Hepatocyte (in vitro differentiated cells): Measurements from ENCODE around the gene MAGEA11. TPM values are rescaled to one million over a fixed set of nuclear protein-coding genes. Genes with fewer than 3 reads are reported as not detected.
"Not testable (repeated sequence)": the region's sequence is repeated elsewhere in the genome, so short reads cannot be mapped to it uniquely, and the experiment has no call there.

ENCODE experiments used
- DNase-seq: peaks from one replicate; pipeline ENCODE4 v3.0.0-alpha.2; 2016; ENCODE audit warnings: low spot score
- H2AFZ ChIP-seq: fragments of 200-600 bp; sonication (generic); 2 replicates; pipeline ENCODE4 v1.6.0; 2016; ENCODE audit warnings: antibody characterized with exemption, mild to moderate bottlenecking
- H3K27ac ChIP-seq: fragments of 200-600 bp; sonication (generic); 2 replicates; pipeline ENCODE4 v1.5.1; 2016; ENCODE audit warnings: mild to moderate bottlenecking
- H3K27me3 ChIP-seq: fragments of 200-600 bp; sonication (generic); 2 replicates; pipeline ENCODE4 v1.6.1; 2016
- H3K36me3 ChIP-seq: fragments of 200-600 bp; sonication (generic); replicated peaks from 2 replicates; pipeline ENCODE4 v1.5.1; 2016; ENCODE audit warnings: low read depth; ENCODE audit not compliant: insufficient read depth
- H3K4me1 ChIP-seq: fragments of 200-600 bp; sonication (generic); 2 replicates; pipeline ENCODE4 v1.5.1; 2016; ENCODE audit warnings: mild to moderate bottlenecking, moderate library complexity; ENCODE audit not compliant: insufficient read depth
- H3K4me2 ChIP-seq: fragments of 200-600 bp; sonication (generic); 2 replicates; pipeline ENCODE4 v1.6.0; 2016
- H3K4me3 ChIP-seq: fragments of 200-600 bp; sonication (generic); 2 replicates; pipeline ENCODE4 v1.5.1; 2016; ENCODE audit warnings: mild to moderate bottlenecking
- H3K79me2 ChIP-seq: fragments of 200-600 bp; sonication (generic); 2 replicates; pipeline ENCODE4 v1.6.0; 2017; ENCODE audit warnings: mild to moderate bottlenecking
- H3K9me2 ChIP-seq: fragments of 200-600 bp; sonication (generic); replicated peaks from 2 replicates; pipeline ENCODE4 v1.6.0; 2017; ENCODE audit warnings: mild to moderate bottlenecking; ENCODE audit not compliant: insufficient read depth
- H3K9me3 ChIP-seq: fragments of 200-600 bp; sonication (generic); 2 replicates; pipeline ENCODE4 v1.5.1; 2016; ENCODE audit warnings: low read depth, mild to moderate bottlenecking
- H4K20me1 ChIP-seq: fragments of 200-600 bp; sonication (generic); 2 replicates; pipeline ENCODE4 v1.6.0; 2016; ENCODE audit warnings: mild to moderate bottlenecking; ENCODE audit not compliant: insufficient read depth, poor library complexity, severe bottlenecking
- EZH2 ChIP-seq: fragments of 200-600 bp; sonication (generic); IDR thresholded peaks from 2 replicates; pipeline ENCODE4 v1.6.1; 2016; ENCODE audit warnings: antibody characterized with exemption, mild to moderate bottlenecking, borderline replicate concordance
- EZH2phosphoT487 ChIP-seq: fragments of 200-600 bp; sonication (generic); IDR thresholded peaks from one replicate; pipeline ENCODE4 v1.6.1; 2018; ENCODE audit warnings: antibody characterized with exemption, mild to moderate bottlenecking, low read depth, moderate library complexity; ENCODE audit not compliant: unreplicated experiment, severe bottlenecking
- WGBS: methylation state at CpG from one replicate; pipeline ENCODE4 v1.1.6; 2016; ENCODE audit warnings: low lambda C conversion rate; ENCODE audit errors: missing lambda C conversion rate; 5-methylcytosine and 5-hydroxymethylcytosine counted together
- polyA plus RNA-seq: library from polyadenylated mRNA; unstranded; fragments of >200 nt; fragmentation: Nextera tagmentation; extraction: Ambion mirVana; gene quantifications from 2 replicates; pipeline ENCODE4 v1.2.1, GENCODE V29; 2016
- small RNA-seq: library from RNA; depleted of rRNA; stranded (forward); fragments of <200 nt; gene quantifications from one replicate; pipeline ENCODE3, GENCODE V24; 2014
- total RNA-seq: library from RNA; depleted of rRNA; stranded (reverse); fragments of >200 nt; gene quantifications from 2 replicates; pipeline ENCODE4 v1.2.3, GENCODE V29; 2014
- TF ChIP-seq, protein P1 (sequence below): fragments of 200-600 bp; sonication (generic); IDR thresholded peaks from 2 replicates; pipeline ENCODE4 v1.5.1; 2016; ENCODE audit warnings: antibody characterized with exemption, mild to moderate bottlenecking; ENCODE audit not compliant: poor library complexity

Gene MAGEA11
- total and polyA plus RNA-seq, 2 experiments from 2014 or later, result not detected

DNA sequence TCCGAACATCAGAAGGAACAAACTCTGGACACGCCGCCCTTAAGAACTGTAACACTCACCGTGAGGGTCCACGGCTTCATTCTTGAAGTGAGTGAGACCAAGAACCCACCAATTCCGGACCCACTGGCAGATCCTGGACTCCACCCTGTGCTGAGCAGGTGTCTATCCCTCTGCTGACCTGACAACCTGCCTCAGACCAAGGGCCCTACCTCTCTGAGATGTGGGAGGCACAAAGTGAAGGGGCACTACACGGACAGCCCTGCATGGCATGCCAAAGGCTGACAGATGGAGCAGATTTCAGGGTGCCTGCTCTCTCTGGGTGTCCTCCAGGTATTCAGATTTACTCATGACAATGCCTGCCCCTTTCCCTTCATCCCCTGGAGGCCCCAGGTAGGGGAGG, 48.0 kb downstream of the MAGEA11 start:
- Histone ChIP-seq H3K4me1 (no peaks in the 10 kb centered on the region), H2AFZ (no peak overlapping the region), H3K27me3 (no peaks in the 10 kb centered on the region), H3K27ac (no peak overlapping the region), H3K4me2 (no peak overlapping the region), H3K9me2 (no peaks in the 10 kb centered on the region), H3K79me2 (no peaks in the 10 kb centered on the region), H3K9me3 (no peaks in the 10 kb centered on the region), H4K20me1 (no peaks in the 10 kb centered on the region), H3K36me3 (no peaks in the 10 kb centered on the region), H3K4me3 (no peak overlapping the region)
- WGBS, result 84% methylated on average over 7 of the region's 7 CpGs
- no peak for TF ChIP-seq EZH2phosphoT487
- no peak for TF ChIP-seq EZH2
- no peak for DNase-seq

DNA sequence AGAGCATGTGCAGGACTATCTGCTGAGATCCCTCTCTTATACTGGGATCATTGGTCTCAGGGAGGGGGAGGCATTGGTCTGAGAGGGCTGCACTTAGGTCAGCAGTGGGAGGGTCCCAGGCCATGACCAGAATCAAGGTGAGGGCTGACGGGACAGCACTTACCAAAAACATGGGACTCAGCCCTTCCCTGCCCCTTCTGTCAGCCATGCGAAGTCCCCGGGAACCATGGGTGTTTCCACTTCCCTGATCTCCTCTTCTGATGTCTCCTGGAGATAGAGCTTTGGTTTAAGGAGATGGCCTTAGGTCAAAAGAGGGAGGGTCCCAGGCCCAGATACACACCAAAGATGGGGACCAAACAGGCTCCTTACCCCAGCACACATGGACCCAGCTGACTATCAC, 49.1 kb downstream of the MAGEA11 start:
- 92% methylated on average over 3 of the region's 3 CpGs for WGBS
- Histone ChIP-seq H3K79me2 (no peaks in the 10 kb centered on the region), H3K9me2 (no peaks in the 10 kb centered on the region), H3K4me1 (no peaks in the 10 kb centered on the region), H4K20me1 (no peaks in the 10 kb centered on the region), H3K4me2 (no peak overlapping the region), H3K9me3 (no peaks in the 10 kb centered on the region), H2AFZ (no peak overlapping the region), H3K27me3 (no peaks in the 10 kb centered on the region), H3K36me3 (no peaks in the 10 kb centered on the region), H3K4me3 (no peak overlapping the region), H3K27ac (no peak overlapping the region)
- TF ChIP-seq EZH2, result no peak
- TF ChIP-seq, protein P1, sequence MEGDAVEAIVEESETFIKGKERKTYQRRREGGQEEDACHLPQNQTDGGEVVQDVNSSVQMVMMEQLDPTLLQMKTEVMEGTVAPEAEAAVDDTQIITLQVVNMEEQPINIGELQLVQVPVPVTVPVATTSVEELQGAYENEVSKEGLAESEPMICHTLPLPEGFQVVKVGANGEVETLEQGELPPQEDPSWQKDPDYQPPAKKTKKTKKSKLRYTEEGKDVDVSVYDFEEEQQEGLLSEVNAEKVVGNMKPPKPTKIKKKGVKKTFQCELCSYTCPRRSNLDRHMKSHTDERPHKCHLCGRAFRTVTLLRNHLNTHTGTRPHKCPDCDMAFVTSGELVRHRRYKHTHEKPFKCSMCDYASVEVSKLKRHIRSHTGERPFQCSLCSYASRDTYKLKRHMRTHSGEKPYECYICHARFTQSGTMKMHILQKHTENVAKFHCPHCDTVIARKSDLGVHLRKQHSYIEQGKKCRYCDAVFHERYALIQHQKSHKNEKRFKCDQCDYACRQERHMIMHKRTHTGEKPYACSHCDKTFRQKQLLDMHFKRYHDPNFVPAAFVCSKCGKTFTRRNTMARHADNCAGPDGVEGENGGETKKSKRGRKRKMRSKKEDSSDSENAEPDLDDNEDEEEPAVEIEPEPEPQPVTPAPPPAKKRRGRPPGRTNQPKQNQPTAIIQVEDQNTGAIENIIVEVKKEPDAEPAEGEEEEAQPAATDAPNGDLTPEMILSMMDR, result no peak
- no peak for TF ChIP-seq EZH2phosphoT487
- no peak for DNase-seq

- not testable (repeated sequence) for H3K4me2 ChIP-seq, H3K4me1 ChIP-seq, H3K79me2 ChIP-seq, H3K36me3 ChIP-seq, H3K4me3 ChIP-seq, H3K27ac ChIP-seq, H4K20me1 ChIP-seq, H3K9me3 ChIP-seq, H3K9me2 ChIP-seq, DNase-seq, H3K27me3 ChIP-seq, H2AFZ ChIP-seq
- 93% methylated on average over 16 of the region's 22 CpGs for WGBS
Observed at GRCh38 chrX:149761858-149762674, 50.2 kb downstream of the MAGEA11 start.

DNA sequence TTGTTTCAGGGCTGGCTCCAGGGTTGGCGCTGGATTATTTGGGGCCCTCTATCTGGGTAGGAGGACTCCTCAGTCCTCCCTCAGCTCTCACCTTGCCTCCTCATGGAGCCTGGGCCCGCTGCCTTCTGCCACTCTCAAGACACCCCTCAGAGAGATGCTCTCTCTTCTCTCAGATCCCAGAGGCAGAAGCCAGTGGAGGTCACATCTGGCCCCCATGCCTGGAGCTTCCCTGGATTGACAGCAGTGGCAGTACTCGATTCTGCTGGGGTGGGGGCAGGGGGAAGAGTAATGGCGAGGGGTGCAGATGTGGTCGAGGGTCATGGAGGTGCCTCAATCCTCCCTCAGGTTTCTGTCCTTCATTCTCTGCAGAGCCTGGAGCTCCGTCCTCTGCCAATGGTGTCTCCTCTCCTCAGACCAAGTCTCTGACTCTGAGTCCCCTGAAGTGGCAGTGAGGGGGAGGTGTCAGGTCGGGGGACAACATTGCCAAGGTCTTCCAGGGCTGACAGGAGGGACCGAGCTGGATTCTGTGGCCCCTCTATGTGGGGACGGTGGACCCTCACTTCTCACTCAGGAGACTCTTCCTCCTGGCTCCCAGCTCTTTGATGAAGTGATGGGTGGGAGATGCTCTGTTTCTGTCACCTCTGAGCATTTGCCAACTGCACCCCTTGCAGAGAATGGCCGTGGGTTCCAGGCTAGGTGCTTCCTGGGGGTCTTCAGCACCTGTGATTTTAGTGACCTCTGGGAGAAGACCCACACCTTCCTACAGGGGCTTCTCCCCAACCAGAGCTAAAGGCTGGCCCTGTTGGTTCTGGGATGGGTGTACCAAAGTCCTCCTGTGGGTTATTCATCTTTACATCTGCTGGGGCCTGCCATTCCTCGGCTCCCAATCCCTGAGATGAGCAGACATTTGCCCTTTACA, 51.1 kb downstream of the MAGEA11 start:
- Histone ChIP-seq H4K20me1 (no peaks in the 10 kb centered on the region), H3K9me2 (no peaks in the 10 kb centered on the region), H3K79me2 (no peaks in the 10 kb centered on the region), H3K4me3 (no peak overlapping the region), H3K4me1 (no peaks in the 10 kb centered on the region), H3K27ac (no peak overlapping the region), H3K4me2 (no peak overlapping the region), H2AFZ (no peak overlapping the region), H3K9me3 (no peaks in the 10 kb centered on the region), H3K36me3 (no peaks in the 10 kb centered on the region), H3K27me3 (no peaks in the 10 kb centered on the region)
- no peak for DNase-seq
- 65% methylated on average over 10 of the region's 11 CpGs for WGBS
- TF ChIP-seq, protein P1, result no peak
- TF ChIP-seq EZH2phosphoT487 (no peak), EZH2 (no peak)

Small RNA genes lying within 50 kb of the gene (small RNA-seq; reads per million reads assigned to genes)
- gene AC244098.1 (not detected), gene AC244098.2 (not detected), gene AC244098.3 (not detected)

Other genes with a start within 250 kb of the MAGEA11 start
- 25.4 and 30.6 TPM in 2 replicates for gene IDS, start 206.8 kb upstream of the MAGEA11 start, total RNA-seq
- 33.7 and 42.7 TPM in 2 replicates for gene IDS, start 206.8 kb upstream of the MAGEA11 start, polyA plus RNA-seq
- gene EOLA1, start 171.0 kb upstream of the MAGEA11 start, total RNA-seq, result 13.4 and 19.6 TPM in 2 replicates
- gene EOLA1, start 171.0 kb upstream of the MAGEA11 start, polyA plus RNA-seq, result 9.1 and 14.6 TPM in 2 replicates
- gene HSFX3, start 162.1 kb upstream of the MAGEA11 start, total RNA-seq, result not detected in 2 replicates
- gene HSFX3, start 162.1 kb upstream of the MAGEA11 start, polyA plus RNA-seq, result not detected in 2 replicates
- 0.33 TPM in 1 of 2 replicates, not detected in the other for gene MAGEA9B, start 124.6 kb upstream of the MAGEA11 start, total RNA-seq
- gene MAGEA9B, start 124.6 kb upstream of the MAGEA11 start, polyA plus RNA-seq, result not detected in 2 replicates
- not detected in 2 replicates for gene HSFX2, start 116.7 kb upstream of the MAGEA11 start, total RNA-seq
- 0.53 and 1.1 TPM in 2 replicates for gene HSFX2, start 116.7 kb upstream of the MAGEA11 start, polyA plus RNA-seq
- gene TMEM185A, start 80.3 kb upstream of the MAGEA11 start, total RNA-seq, result 40.9 and 45.7 TPM in 2 replicates
- gene TMEM185A, start 80.3 kb upstream of the MAGEA11 start, polyA plus RNA-seq, result 45.6 and 51.6 TPM in 2 replicates
- gene HSFX1, start 62.0 kb downstream of the MAGEA11 start, total RNA-seq, result 0.80 and 2.3 TPM in 2 replicates
- 0.45 and 1.1 TPM in 2 replicates for gene HSFX1, start 62.0 kb downstream of the MAGEA11 start, polyA plus RNA-seq
- not detected in 2 replicates for gene MAGEA9, start 69.9 kb downstream of the MAGEA11 start, total RNA-seq
- gene MAGEA9, start 69.9 kb downstream of the MAGEA11 start, polyA plus RNA-seq, result not detected in 2 replicates
- not detected in 2 replicates for gene MAGEA8, start 169.1 kb downstream of the MAGEA11 start, total RNA-seq
- not detected in 2 replicates for gene MAGEA8, start 169.1 kb downstream of the MAGEA11 start, polyA plus RNA-seq
- not detected in 2 replicates for gene HSFX4, start 217.5 kb downstream of the MAGEA11 start, total RNA-seq
- gene HSFX4, start 217.5 kb downstream of the MAGEA11 start, polyA plus RNA-seq, result not detected in 2 replicates
- gene EOLA2, start 226.4 kb downstream of the MAGEA11 start, total RNA-seq, result 15.9 and 18.8 TPM in 2 replicates
- gene EOLA2, start 226.4 kb downstream of the MAGEA11 start, polyA plus RNA-seq, result 37.9 and 40.3 TPM in 2 replicates